Keratinocyte (primary cell): Measurements from ENCODE around the gene SF3B2.

Source experiments
- EZH2 ChIP-seq: IDR thresholded peaks from one replicate; pipeline ENCODE4 v1.6.1; 2012; ENCODE audit warnings: inconsistent platforms, mild to moderate bottlenecking, low read length, moderate library complexity
- TF ChIP-seq, protein P1 (sequence below), 3 experiments: IDR thresholded peaks in 1 of 3; conservative IDR thresholded peaks in 1 of 3; optimal IDR thresholded peaks in 1 of 3; 2 replicates in 2 of 3; 3 replicates in 1 of 3; pipeline versions ENCODE3 to v1.5.1; 2011; ENCODE audit warnings: low read length in 3 of 3, mild to moderate bottlenecking in 3 of 3, moderate library complexity in 2 of 3, control low read depth in 1 of 3, inconsistent platforms in 1 of 3; ENCODE audit not compliant: insufficient read depth in 2 of 3; ENCODE audit errors: extremely low read depth in 1 of 3

DNA sequence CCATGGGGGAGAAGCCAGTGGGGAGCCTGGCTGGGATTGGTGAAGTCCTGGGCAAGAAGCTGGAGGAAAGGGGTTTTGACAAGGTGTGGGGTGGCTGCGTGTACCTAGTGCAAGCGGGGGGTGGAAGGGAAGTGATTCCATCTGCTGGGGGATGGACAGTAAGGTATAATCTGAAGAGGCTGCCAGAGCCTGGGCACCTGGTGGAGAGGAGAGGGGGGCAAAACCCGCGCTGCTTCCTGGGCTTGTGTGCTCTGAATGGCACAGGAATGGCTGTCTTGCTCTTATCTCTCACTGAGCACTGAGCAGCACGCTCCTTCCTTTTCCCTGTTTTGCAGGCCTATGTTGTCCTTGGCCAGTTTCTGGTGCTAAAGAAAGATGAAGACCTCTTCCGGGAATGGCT lies 48.9 kb upstream of the SF3B2 start:
- TF ChIP-seq, protein P1, sequence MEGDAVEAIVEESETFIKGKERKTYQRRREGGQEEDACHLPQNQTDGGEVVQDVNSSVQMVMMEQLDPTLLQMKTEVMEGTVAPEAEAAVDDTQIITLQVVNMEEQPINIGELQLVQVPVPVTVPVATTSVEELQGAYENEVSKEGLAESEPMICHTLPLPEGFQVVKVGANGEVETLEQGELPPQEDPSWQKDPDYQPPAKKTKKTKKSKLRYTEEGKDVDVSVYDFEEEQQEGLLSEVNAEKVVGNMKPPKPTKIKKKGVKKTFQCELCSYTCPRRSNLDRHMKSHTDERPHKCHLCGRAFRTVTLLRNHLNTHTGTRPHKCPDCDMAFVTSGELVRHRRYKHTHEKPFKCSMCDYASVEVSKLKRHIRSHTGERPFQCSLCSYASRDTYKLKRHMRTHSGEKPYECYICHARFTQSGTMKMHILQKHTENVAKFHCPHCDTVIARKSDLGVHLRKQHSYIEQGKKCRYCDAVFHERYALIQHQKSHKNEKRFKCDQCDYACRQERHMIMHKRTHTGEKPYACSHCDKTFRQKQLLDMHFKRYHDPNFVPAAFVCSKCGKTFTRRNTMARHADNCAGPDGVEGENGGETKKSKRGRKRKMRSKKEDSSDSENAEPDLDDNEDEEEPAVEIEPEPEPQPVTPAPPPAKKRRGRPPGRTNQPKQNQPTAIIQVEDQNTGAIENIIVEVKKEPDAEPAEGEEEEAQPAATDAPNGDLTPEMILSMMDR (optimal IDR thresholded peaks at IDR 0.05 in 1 of 3, IDR thresholded peaks at IDR 0.05 in 1 of 3, conservative IDR thresholded peaks at IDR 0.05 in 1 of 3; ENCODE audit: extremely low read depth in 1 of 3, insufficient read depth in 2 of 3, low read length in 3 of 3), result no peak
- no peak for TF ChIP-seq EZH2
